Uterus (tissue), 4 donors: ENCODE results near the gene DNAL4. TPM values are rescaled to one million over a fixed set of nuclear protein-coding genes. Genes with fewer than 3 reads are reported as not detected.
A peak's percentile ranks its signal among the peaks of the same experiment; 100 is the strongest.

Source experiments
- DNase-seq, 2 donors: peaks; one replicate each; pipeline ENCODE4 v3.0.0-alpha.2; 2019 to 2020
- H3K27ac ChIP-seq, 2 donors: fragments of 200-600 bp; sonication (generic); 1 replicate in 1 of 2; 2 replicates in 1 of 2; pipeline ENCODE4 v1.5.1; 2016 to 2018
- H3K27me3 ChIP-seq, 2 donors: fragments of 200-600 bp; sonication (generic); one replicate each; pipeline ENCODE4 v1.5.1; 2018 to 2019; ENCODE audit warnings: control low read depth in 1 of 2
- H3K36me3 ChIP-seq, 2 donors: fragments of 200-600 bp; sonication (generic); one replicate each; pipeline ENCODE4 v1.5.1; 2019; ENCODE audit warnings: control low read depth in 1 of 2
- H3K4me1 ChIP-seq, 2 donors: fragments of 200-600 bp; sonication (generic); one replicate each; pipeline ENCODE4 v1.5.1; 2018 to 2019; ENCODE audit warnings: control low read depth in 1 of 2
- H3K4me3 ChIP-seq, 2 donors: fragments of 200-600 bp; sonication (generic); 1 replicate in 1 of 2; 2 replicates in 1 of 2; pipeline ENCODE4 v1.5.1; 2018 to 2019; ENCODE audit warnings: mild to moderate bottlenecking in 1 of 2
- H3K9me3 ChIP-seq, 2 donors: fragments of 200-600 bp; sonication (generic); one replicate each; pipeline ENCODE4 v1.5.1; 2019; ENCODE audit warnings: control low read depth in 1 of 2
- POLR2A ChIP-seq, 2 donors: fragments of 450-650 bp; IDR thresholded peaks; one replicate each; pipeline ENCODE4 v1.6.1; 2016; ENCODE audit warnings: antibody characterized with exemption in 2 of 2, mild to moderate bottlenecking in 1 of 2, moderate library complexity in 1 of 2
- intact Hi-C: fragments of 100-400 bp; cut with DNase I; formaldehyde crosslinking; loops from one replicate; pipeline ENCODE4 v1.15.1; 2023; ENCODE audit warnings: low total_unique reads
- total RNA-seq, 4 donors: library from RNA; depleted of rRNA in 3 of 4; stranded (reverse); fragments of >200 nt in 3 of 4; gene quantifications; one replicate each; pipeline versions ENCODE4 v1.1.0 to v1.2.4, GENCODE V29; 2014 to 2023
- TF ChIP-seq, protein P1 (sequence below), 4 experiments: fragments of 200-600 bp in 2 of 4; fragments of 450-650 bp in 2 of 4; sonication (generic) in 2 of 4; IDR thresholded peaks; one replicate each; pipeline ENCODE4 v1.5.1; 2016 to 2019; ENCODE audit warnings: antibody characterized with exemption in 4 of 4, mild to moderate bottlenecking in 2 of 4, moderate library complexity in 1 of 4
- donor health status: DM: yes; HTN: yes; CAD: no.

The DNAL4 gene
- total RNA-seq, 4 donors from 2014 or later: 3.1 to 23.4 (median 8.3) TPM

DNA sequence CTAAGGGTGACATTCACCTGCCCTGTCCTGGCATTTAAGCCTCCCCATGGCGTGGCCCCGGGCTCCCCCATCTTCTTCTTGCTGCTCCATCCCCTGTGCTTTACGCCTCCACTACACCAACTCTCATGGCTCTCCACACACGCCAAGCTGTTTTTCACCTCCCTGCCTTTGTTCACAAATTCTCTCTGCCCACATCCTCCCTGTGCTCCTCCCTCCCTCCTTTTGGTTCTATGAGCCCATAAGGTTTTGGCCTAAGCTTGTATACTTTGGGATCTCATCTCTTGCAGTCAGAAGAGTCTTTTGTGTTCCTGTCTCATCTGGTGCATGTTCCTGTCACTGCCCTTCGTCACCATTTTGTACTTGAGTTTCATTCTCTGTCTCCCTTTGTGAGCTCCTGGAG, 4.6 kb upstream of the DNAL4 start:
- no peak for DNase-seq
- Histone ChIP-seq H3K27ac (no peak overlapping the region), H3K4me3 (no peak overlapping the region), H3K9me3 (no peaks in the 10 kb centered on the region), H3K4me1 (no peaks in the 10 kb centered on the region), H3K36me3 (no peaks in the 10 kb centered on the region), H3K27me3 (no peaks in the 10 kb centered on the region)
- intact Hi-C loops: no loop called here
- TF ChIP-seq, protein P1, sequence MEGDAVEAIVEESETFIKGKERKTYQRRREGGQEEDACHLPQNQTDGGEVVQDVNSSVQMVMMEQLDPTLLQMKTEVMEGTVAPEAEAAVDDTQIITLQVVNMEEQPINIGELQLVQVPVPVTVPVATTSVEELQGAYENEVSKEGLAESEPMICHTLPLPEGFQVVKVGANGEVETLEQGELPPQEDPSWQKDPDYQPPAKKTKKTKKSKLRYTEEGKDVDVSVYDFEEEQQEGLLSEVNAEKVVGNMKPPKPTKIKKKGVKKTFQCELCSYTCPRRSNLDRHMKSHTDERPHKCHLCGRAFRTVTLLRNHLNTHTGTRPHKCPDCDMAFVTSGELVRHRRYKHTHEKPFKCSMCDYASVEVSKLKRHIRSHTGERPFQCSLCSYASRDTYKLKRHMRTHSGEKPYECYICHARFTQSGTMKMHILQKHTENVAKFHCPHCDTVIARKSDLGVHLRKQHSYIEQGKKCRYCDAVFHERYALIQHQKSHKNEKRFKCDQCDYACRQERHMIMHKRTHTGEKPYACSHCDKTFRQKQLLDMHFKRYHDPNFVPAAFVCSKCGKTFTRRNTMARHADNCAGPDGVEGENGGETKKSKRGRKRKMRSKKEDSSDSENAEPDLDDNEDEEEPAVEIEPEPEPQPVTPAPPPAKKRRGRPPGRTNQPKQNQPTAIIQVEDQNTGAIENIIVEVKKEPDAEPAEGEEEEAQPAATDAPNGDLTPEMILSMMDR (IDR thresholded peaks at IDR 0.05): no peak
- TF ChIP-seq POLR2A (IDR thresholded peaks at IDR 0.05): no peak

DNA sequence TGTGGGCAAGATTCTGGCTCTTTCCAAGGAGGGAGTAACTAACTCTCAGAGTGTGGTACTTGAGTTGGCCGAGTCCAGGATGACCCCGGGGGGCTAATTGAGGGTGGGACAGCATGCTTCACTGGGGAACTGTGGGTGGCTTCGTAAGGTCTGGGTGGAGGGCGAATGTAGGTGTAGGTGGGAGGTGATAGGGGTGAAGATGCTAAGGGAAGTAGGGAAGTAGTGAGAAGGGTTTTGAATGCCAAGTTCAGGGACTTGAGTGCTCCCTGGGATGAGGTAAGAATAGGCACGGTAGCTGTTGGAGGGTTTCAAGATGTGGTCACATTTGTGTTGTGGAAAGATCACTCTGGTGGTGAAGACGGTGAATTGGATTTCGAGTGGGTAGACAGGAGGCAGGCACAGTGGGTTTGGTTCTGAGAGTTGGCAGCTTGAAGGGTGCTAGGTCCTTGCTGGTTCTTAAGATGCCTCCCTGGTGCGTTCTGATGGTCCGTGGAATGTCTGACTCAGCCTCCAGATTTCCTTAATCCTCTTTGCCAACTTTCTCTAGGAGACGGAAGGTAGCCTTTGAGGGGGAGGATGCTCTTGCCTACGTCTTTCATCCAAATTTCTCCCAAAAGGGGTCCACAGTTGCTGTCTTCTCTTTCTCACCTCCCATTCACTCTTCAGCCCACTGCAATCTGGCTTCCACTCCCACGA, 2.5 kb upstream of the DNAL4 start:
- intact Hi-C loops: no loop called here
- H3K4me3 ChIP-seq: no peak overlapping the region
- DNase-seq: no peak
- H3K27me3 ChIP-seq: no peaks in the 10 kb centered on the region
- H3K27ac ChIP-seq: no peak overlapping the region
- no peaks in the 10 kb centered on the region for H3K4me1 ChIP-seq
- TF ChIP-seq POLR2A (IDR thresholded peaks at IDR 0.05): no peak
- TF ChIP-seq, protein P1 (IDR thresholded peaks at IDR 0.05): no peak
- no peaks in the 10 kb centered on the region for H3K36me3 ChIP-seq
- no peaks in the 10 kb centered on the region for H3K9me3 ChIP-seq

GRCh38 chr22:38795569-38795968, 1.6 kb upstream of the DNAL4 start:
- DNase-seq: no peak
- intact Hi-C loops: no loop called here
- Histone ChIP-seq H3K4me3 (no peak overlapping the region), H3K9me3 (no peaks in the 10 kb centered on the region), H3K27ac (no peak overlapping the region), H3K4me1 (no peaks in the 10 kb centered on the region), H3K36me3 (no peaks in the 10 kb centered on the region), H3K27me3 (no peaks in the 10 kb centered on the region)
- TF ChIP-seq, protein P1 (IDR thresholded peaks at IDR 0.05): no peak
- no peak for TF ChIP-seq POLR2A (IDR thresholded peaks at IDR 0.05)

- TF ChIP-seq, protein P1 (IDR thresholded peaks at IDR 0.05): no peak
- TF ChIP-seq POLR2A (IDR thresholded peaks at IDR 0.05): no peak
- Histone ChIP-seq H3K4me1 (peaks cover 0 to 5% of the 10 kb centered on the region in 2 donors), H3K9me3 (no peaks in the 10 kb centered on the region), H3K36me3 (no peaks in the 10 kb centered on the region), H3K27me3 (no peaks in the 10 kb centered on the region), H3K27ac (peak overlapping the region; percentile 81 to 85), H3K4me3 (peak overlapping the region; percentile 64 to 68)
- no peak for DNase-seq
- intact Hi-C loops: loop anchor here (5.0 kb wide), 1 partner anchor 36 kb away; the partner anchor contains the start of gene SUN2
Observed at GRCh38 chr22:38793317-38793716, 626 bp downstream of the DNAL4 start.

DNA sequence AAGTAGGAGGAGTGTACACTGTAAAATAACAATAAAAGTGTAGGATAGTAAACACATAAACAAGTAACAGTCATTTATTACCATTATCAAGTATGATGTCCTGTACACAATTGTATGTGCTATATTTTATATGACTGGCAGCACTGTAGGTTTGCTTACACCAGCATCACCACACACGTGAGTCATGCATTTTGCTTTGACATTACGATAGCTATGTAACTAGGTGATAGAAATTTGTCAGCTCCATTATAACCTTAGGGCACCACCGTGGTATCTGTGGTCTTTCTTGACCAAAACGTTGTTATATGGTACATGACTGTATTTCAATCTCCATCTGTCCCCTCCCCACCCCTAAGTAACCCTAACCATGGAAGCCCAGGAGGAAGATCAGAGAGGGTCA, 1.1 kb downstream of the DNAL4 start:
- no peak for DNase-seq
- Histone ChIP-seq H3K4me3 (peak overlapping the region in 1 of 2 donors; percentile 68), H3K27me3 (no peaks in the 10 kb centered on the region), H3K36me3 (no peaks in the 10 kb centered on the region), H3K27ac (peak overlapping the region; percentile 81 to 85), H3K4me1 (peaks cover 3 to 5% of the 10 kb centered on the region in 2 donors), H3K9me3 (no peaks in the 10 kb centered on the region)
- TF ChIP-seq, protein P1 (IDR thresholded peaks at IDR 0.05): no peak
- no peak for TF ChIP-seq POLR2A (IDR thresholded peaks at IDR 0.05)
- intact Hi-C loops: loop anchor here (5.0 kb wide), 1 partner anchor 36 kb away; the partner anchor contains the start of gene SUN2
